GM19025 (cell line): ENCODE results near the gene NANP.

Source experiments
- ATAC-seq: cut with Tn5 transposase; IDR thresholded peaks from one replicate; pipeline ENCODE4 v1.9.1; 2021; ENCODE audit warnings: mild to moderate bottlenecking, low read depth, moderate library complexity; ENCODE audit not compliant: unreplicated experiment

Gene NANP

DNA sequence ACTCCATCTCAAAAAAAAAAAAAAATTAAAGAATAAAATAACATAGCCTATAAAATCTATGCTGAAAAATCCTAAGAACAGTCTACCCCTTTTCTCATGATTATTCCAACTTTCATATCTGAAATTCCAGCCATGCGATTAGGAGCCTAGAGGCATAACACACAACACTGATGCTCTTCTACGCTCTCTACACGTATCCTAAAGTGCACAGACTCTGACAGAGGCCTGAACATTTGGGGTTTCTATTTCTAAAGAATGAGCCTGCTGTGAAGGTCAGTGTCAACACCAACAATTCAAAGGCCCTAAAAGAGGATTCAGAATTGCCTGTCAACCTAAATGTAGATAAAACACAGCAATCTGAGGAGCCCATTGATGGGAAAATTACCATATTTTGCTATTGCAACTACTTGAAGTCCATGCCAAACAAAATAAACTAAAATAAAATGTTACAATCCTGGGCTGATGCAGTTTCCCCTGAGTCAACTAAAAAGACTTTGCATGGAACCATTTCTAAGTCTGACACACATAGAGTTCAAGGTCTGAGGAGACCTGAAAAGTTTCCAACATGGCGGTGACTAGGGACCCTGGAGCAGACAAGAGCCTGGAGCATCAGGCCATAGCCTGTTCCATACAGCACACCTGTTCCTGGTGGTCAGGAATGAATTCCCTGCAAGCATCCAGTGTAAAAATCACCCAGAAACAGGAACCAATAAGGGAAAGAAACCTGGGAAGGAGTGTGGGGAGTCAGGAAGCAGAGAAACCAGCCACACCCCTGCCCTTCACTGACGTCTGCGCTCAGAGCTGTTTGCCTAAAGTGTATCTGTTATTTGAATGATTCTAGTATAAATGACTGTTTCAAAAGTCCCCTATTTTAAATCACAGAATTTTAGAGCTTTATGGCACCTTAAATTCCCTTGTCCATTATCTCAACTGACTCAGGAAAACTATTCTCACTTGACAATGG lies 50.2 kb downstream of the NANP start:
- ATAC-seq, result no peak

DNA sequence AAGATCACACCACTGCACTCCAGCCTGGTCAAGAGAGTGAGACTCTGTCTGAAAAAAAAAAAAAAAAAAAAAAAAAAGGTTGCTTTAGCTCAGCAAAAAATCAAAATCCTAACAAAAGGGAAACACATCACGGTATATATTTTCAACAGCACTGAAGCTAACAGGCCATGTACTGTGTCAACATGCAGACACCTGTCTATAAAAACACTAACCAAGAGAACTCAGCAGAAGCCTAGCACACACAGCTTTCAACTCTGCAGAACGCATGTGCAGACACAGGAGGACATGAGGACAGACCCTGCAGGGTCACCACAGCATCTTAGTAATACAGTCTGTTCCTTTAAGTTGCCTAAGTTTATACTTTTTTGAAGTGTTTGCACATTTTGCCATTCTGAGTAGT lies 52.0 kb downstream of the NANP start:
- no peak for ATAC-seq

DNA sequence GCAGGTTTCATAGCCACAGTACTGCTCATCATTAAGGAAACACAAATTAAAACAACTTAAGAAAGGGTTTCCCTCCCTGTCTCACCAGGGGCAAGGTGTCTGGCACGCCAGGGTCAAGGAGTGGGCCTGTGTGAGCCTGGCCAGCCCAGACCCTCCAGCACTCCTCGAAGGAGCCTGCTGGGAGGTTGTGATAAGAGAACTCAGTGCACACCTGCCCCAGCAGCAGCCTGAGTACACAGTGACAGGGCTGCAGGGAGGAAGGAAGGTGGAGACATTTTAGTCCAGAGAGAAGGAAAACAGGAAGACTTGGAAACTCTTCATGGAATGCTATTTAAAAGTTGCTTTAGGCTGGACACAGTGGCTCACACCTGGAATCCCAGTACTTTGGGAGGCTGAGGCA lies 52.6 kb downstream of the NANP start:
- ATAC-seq, result no peak

DNA sequence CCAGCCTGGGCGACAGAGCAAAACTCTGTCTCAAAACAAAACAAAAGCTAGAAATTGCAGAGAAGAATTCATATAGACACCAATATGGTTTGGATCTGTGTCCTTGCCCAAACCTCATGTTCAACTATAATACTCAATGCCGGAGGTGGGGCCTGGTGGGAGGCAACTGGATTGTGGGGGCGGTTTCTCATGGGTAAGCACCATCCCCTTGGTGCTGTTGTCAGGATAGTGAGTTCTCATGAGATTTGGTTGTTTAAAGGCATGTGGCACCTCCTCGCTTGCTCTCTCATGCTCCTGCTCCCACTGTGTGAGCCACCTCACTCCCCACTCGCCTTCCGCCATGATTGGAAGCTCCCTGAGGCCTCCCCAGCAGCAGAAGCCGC lies 53.7 kb downstream of the NANP start:
- ATAC-seq, result no peak

DNA sequence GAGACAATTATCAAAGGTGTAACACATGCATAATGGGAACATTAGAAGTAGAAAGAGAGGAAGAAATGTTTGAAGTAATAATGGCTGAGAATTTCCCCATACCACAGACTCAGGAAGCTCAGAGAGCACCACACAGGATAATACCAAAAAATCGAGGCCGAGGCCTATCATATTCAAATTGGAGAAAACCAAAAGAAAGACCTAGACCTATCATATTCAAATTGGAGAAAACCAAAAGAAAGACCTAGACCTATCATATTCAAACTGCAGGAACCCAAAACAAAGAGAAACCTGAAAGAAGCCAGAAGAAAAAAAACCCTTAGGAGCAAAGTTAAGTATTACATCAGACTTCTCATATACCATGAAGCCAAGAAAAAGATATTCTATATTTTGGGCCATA lies 56.5 kb downstream of the NANP start:
- no peak for ATAC-seq

DNA sequence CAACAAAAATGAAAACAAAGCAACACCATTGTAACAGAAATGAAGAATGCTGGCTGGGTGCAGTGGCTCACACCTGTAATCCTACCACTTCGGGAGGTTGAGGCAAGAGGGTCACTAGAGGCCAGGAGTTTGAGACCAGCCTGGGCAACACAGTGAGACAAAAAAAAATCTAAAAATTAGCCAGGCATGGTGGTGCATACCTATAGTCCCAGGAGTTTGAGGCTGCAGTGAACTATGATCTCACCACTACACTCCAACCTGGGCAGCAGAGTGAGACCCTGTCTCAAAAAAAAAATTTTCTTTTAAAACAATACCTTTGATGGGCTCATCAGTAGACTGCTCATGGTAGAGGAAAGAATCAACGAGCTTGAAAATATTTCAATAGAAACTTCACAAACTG lies 57.0 kb downstream of the NANP start:
- ATAC-seq, result no peak

DNA sequence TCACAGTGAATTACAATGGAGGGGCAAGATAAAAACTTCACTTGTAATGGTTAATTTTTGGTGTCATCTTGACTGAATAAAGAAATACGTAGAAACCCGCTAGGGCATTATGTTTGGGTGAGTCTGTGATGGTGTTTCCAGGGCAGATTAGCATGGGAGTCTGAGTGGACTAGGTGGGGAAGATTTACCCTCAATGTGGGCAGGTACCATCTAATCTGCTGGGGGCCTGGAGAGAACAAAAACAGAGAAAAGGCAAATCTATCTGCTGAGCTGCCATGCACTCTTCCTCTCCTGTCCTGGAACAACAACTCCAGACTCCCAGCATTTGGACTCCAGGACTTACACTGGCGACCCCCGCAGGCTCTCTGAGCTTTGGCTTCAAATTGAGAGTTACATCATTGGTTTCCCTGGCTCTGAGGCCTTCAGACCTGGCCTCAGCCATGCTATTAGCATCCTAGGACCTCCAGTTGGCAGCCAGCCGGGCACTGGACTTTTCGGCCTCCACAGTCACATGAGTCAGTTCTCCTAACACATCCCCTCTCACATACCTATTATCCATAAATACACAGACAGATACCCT lies 58.1 kb downstream of the NANP start:
- ATAC-seq, result no peak

DNA sequence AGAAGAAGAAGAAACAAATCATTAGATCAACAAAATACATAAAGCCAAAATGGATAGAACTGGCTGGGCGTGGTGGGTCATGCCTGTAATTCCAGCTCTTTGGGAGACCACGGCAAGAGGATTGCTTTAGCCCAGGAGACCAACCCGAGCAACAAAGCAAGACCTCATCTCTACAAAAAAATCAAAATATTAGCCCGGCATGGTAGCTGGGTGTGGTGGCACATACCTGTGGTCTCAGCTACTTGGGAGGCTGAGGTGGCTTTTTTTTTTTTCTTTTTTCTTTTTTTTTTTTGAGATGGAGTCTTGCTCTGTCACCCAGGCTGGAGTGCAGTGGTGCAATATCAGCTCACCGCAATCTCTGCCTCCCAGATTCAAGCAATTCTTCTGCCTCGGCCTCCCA lies 59.9 kb downstream of the NANP start:
- ATAC-seq, result no peak

DNA sequence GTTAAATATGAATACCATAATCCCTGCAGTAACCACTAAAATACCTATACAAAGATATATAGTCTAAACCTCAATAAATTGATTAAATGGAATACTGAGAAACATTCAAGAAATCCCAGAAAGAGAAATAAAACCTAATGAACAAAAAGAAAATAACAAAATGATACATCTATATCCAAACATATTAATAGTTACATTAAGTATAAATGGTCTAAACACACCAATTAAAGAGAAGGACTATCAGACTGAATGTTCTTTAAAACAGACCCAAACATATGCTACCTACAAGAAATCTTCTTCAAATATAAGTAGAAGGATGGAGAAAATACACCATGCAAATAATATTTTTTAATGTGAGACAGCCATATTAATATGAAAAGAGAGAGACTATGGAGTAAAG lies 60.5 kb downstream of the NANP start:
- ATAC-seq, result no peak
